GM19395 (cell line): Measurements from ENCODE around the gene ZEB1.
"Not testable (repeated sequence)": the region's sequence is repeated elsewhere in the genome, so short reads cannot be mapped to it uniquely, and the experiment has no call there.

Experiments used
- ATAC-seq: cut with Tn5 transposase; IDR thresholded peaks from one replicate; pipeline ENCODE4 v1.9.1; 2021; ENCODE audit warnings: mild to moderate bottlenecking, moderate library complexity; ENCODE audit not compliant: unreplicated experiment

ZEB1 gene

GRCh38 chr10:31479752-31480151, 160.7 kb downstream of the ZEB1 start:
- no peak for ATAC-seq

GRCh38 chr10:31483546-31483945, 164.5 kb downstream of the ZEB1 start:
- no peak for ATAC-seq

- ATAC-seq = no peak
Measured at GRCh38 chr10:31484431-31485135, 165.6 kb downstream of the ZEB1 start.

GRCh38 chr10:31490858-31491504, 172.0 kb downstream of the ZEB1 start:
- ATAC-seq = no peak

- ATAC-seq = no peak
Measured at GRCh38 chr10:31507427-31507826, 188.4 kb downstream of the ZEB1 start.

GRCh38 chr10:31508234-31508633, 189.2 kb downstream of the ZEB1 start:
- ATAC-seq = no peak

- no peak for ATAC-seq
Measured at GRCh38 chr10:31508882-31509281, 189.9 kb downstream of the ZEB1 start.

GRCh38 chr10:31509989-31510388, 191.0 kb downstream of the ZEB1 start:
- no peak for ATAC-seq

GRCh38 chr10:31515116-31515515, 196.1 kb downstream of the ZEB1 start:
- no peak for ATAC-seq

- ATAC-seq = no peak
Measured at GRCh38 chr10:31515819-31516402, 196.9 kb downstream of the ZEB1 start.

- ATAC-seq = no peak
Measured at GRCh38 chr10:31520986-31521831, 202.2 kb downstream of the ZEB1 start.

- ATAC-seq = no peak
Measured at GRCh38 chr10:31522820-31523219, 203.8 kb downstream of the ZEB1 start.

GRCh38 chr10:31524460-31524859, 205.4 kb downstream of the ZEB1 start:
- ATAC-seq = no peak

- ATAC-seq = no peak
Measured at GRCh38 chr10:31526178-31526577, 207.2 kb downstream of the ZEB1 start.

GRCh38 chr10:31526681-31527080, 207.7 kb downstream of the ZEB1 start:
- no peak for ATAC-seq

- no peak for ATAC-seq
Measured at GRCh38 chr10:31528831-31529230, 209.8 kb downstream of the ZEB1 start.

GRCh38 chr10:31536302-31536701, 217.3 kb downstream of the ZEB1 start:
- ATAC-seq = no peak

GRCh38 chr10:31549896-31550295, 230.9 kb downstream of the ZEB1 start:
- no peak for ATAC-seq

GRCh38 chr10:31554556-31554955, 235.5 kb downstream of the ZEB1 start:
- no peak for ATAC-seq

GRCh38 chr10:31557854-31558253, 238.8 kb downstream of the ZEB1 start:
- no peak for ATAC-seq

- ATAC-seq = not testable (repeated sequence)
Measured at GRCh38 chr10:31568252-31568861, 249.3 kb downstream of the ZEB1 start.
